ENCODE data around the gene CTNNA1.

Gene CTNNA1

GRCh38 chr5:138952962-138953361 is 199.7 kb downstream of the CTNNA1 start:
- FAIRE-seq, result no peak

GRCh38 chr5:138953387-138954256 is 200.4 kb downstream of the CTNNA1 start:
- no peak for FAIRE-seq

- FAIRE-seq, result no peak
Observed at GRCh38 chr5:138954257-138955012, 201.2 kb downstream of the CTNNA1 start.

- FAIRE-seq, result no peak
Observed at GRCh38 chr5:138955013-138955660, 201.9 kb downstream of the CTNNA1 start.

- no peak for FAIRE-seq
Observed at GRCh38 chr5:138955671-138956295, 202.6 kb downstream of the CTNNA1 start.

DNA sequence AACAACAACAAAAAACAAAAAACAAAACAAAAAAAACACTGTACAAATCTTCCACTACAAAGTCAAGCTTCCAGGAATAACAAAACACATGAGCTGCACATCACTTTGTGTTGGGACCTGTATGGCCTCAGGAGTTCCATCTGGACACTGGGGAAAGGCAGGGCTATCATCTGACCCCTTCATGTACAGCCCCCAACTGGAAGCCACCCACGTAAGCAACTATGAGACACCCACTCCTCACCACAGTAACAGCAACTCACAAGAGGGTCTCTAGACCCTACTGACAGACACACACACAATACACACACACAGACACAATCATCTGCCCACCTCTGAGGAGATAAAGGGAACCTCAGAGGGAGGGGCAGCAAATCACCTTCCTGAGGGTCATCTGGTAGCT is 203.6 kb downstream of the CTNNA1 start:
- FAIRE-seq, result no peak

- no peak for FAIRE-seq
Observed at GRCh38 chr5:138960145-138960692, 207.0 kb downstream of the CTNNA1 start.

GRCh38 chr5:138961221-138961620 is 208.0 kb downstream of the CTNNA1 start:
- FAIRE-seq, result no peak

DNA sequence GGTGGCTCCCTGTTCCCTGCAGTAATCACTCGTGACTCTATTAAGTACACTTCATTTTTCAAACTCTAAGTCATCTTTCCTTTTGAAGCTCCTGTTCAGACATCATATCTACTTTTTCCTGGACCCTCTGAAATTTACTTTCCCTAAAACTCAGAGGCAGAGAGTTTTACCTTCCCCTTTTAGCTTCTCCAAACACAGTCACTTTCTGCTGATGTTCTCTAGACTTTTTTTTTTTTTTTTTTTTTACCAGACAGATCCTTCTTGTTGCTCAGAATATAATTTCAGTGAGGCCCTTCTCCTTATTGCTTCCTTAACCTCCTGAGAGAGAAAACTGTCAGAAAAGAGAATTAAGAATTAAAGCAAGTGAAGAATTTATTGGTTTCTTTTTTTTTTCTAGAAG is 208.5 kb downstream of the CTNNA1 start:
- no peak for FAIRE-seq

GRCh38 chr5:138962614-138963370 is 209.6 kb downstream of the CTNNA1 start:
- no peak for FAIRE-seq

DNA sequence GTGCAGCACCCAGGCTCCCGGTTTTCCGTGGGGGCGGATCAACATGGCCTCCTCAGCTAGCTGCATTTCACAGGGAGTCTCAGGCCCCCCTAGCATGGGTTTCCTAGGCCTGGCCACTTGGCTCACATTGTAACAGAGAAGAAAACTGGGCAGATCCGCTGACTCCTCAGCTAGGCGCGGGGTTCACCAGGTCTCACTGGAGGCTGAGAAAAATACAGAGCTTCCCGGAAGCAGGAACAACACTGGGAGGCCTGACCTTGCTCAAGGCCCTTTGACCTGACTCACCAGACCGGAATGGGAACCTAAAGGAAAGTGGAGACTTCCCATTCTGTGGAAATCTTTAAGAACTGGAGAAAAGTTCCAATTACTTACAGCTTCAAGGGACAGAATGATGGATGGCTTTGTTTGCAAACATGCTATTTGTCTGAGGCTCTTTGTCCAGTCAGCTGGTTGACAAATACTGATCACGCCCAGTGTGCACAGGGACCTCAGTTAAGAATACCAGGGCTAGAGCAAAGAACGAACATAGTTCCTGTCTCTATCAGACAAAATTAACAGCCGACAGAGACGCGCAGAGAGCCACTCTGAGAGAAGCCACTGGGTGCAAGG is 210.6 kb downstream of the CTNNA1 start:
- no peak for FAIRE-seq

- no peak for FAIRE-seq
Observed at GRCh38 chr5:138964647-138965201, 211.5 kb downstream of the CTNNA1 start.

DNA sequence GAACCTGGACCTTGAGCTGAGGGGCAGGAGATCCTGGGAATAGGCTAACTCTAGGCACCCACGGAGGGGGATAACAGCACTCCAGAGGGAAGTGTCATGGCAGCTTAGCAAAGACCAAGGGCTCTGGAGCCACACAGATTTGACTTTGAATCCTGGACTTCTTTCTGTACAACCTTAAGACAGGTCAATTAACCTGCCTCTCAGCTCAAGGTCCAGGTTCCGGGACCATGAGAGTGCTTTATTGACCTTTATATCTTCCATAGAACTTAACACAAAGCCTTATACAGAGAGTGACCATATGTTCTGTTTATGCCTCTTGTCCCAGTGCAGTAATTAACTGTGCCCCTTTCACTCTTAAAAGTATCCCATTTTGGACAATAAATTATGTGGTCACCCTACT is 212.4 kb downstream of the CTNNA1 start:
- no peak for FAIRE-seq

- FAIRE-seq, result no peak
Observed at GRCh38 chr5:138966236-138966985, 213.2 kb downstream of the CTNNA1 start.

GRCh38 chr5:138967791-138968448 is 214.7 kb downstream of the CTNNA1 start:
- FAIRE-seq, result no peak

DNA sequence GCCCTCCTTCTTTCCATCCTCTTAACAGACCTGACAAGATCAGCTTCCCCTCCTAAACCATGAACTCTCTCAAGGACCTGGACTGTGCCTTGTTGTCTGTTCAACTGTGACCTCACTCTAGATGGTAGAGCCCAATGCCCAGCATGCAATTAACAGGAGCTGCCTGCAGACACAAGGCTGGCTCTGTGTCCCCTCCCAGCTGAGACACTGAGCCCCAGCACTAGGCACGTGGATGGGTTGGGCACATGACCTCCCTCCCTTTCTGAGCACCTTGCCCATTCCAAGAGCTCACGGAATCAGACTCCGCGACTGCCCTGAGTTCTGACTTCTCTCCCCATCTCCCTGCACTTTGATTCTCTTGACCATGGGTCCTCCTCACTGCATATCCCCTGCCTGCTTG is 215.4 kb downstream of the CTNNA1 start:
- FAIRE-seq, result no peak

GRCh38 chr5:138969323-138970002 is 216.2 kb downstream of the CTNNA1 start:
- FAIRE-seq, result no peak

DNA sequence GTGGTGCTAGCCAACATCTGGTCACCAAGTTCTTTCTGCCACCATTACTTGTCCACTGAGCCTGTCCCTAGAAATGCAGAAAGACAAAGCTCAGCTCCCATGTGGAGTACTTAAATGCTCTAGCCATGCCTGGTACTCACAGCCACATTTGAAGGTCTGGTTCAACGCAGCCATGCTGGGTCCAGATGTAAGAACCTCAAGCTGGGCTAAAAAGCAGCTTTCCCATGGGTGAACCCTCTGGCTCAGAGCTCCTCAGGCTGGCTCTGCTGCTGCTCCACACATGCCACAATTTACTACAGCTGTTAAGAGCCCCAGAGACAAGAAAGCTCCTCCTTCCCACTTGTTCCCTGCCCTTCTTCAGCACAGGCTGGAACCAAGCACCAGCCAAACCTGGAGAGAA is 219.0 kb downstream of the CTNNA1 start:
- FAIRE-seq, result no peak

- no peak for FAIRE-seq
Observed at GRCh38 chr5:138972836-138973235, 219.6 kb downstream of the CTNNA1 start.

Measured in G401.6 (cell line).